ENCODE measurements around the gene HOXA9. TPM values are rescaled to one million over a fixed set of nuclear protein-coding genes. Genes with fewer than 3 reads are reported as not detected.

HOXA9 gene
- total RNA-seq, 1 donor from 2014 or later = not detected

- no peaks in the 10 kb centered on the region for H3K36me3 ChIP-seq
- DNase-seq (ENCODE audit: low spot score) = no peak
These were observed 48.3 kb upstream of the HOXA9 start for GRCh38 chr7:27213433-27214238.

GRCh38 chr7:27212497-27213432, 47.4 kb upstream of the HOXA9 start:
- Mint-ChIP-seq H3K36me3 (no peaks in the 10 kb centered on the region), H3K4me1 (peaks cover 4% of the 10 kb centered on the region), H3K9me3 (peaks cover 4% of the 10 kb centered on the region), H3K27ac (no peak overlapping the region), H3K4me3 (no peak overlapping the region), H3K27me3 (ENCODE audit: insufficient read depth, low read depth) (peaks cover 96% of the 10 kb centered on the region)
- peaks cover 100% of the 10 kb centered on the region for H3K27me3 ChIP-seq
- H3K4me3 ChIP-seq = peak overlapping the region; percentile 25
- H3K79me2 ChIP-seq (ENCODE audit: low read depth) = no peaks in the 10 kb centered on the region
- H3K4me1 ChIP-seq = peaks cover 22% of the 10 kb centered on the region
- no peak for DNase-seq (ENCODE audit: low spot score)
- no peak for TF ChIP-seq CTCF (IDR thresholded peaks at IDR 0.05)
- TF ChIP-seq EZH2 (IDR thresholded peaks at IDR 0.05) = peak; percentile 95
- H2AFZ ChIP-seq (replicated peaks) = no peak overlapping the region
- H3K27ac ChIP-seq = no peak overlapping the region
- H3K9ac ChIP-seq = no peak overlapping the region
- no peaks in the 10 kb centered on the region for H3K9me3 ChIP-seq (ENCODE audit: low read depth)
- H3F3A ChIP-seq (ENCODE audit: low read depth) = peaks cover 6% of the 10 kb centered on the region
- H4K20me1 ChIP-seq (ENCODE audit: low read depth) = peaks cover 68% of the 10 kb centered on the region
- no peaks in the 10 kb centered on the region for H3K36me3 ChIP-seq
- H3K4me2 ChIP-seq = peak overlapping the region; percentile 61

More at GRCh38 chr7:27213433-27214238, 48.3 kb upstream of the HOXA9 start:
- peaks cover 59% of the 10 kb centered on the region for H4K20me1 ChIP-seq (ENCODE audit: low read depth)
- no peak overlapping the region for H3K9ac ChIP-seq
- Mint-ChIP-seq H3K4me3 (no peak overlapping the region), H3K36me3 (no peaks in the 10 kb centered on the region), H3K9me3 (peaks cover 2% of the 10 kb centered on the region), H3K4me1 (peaks cover 4% of the 10 kb centered on the region), H3K27me3 (ENCODE audit: insufficient read depth, low read depth) (peaks cover 91% of the 10 kb centered on the region), H3K27ac (no peak overlapping the region)
- no peaks in the 10 kb centered on the region for H3K9me3 ChIP-seq (ENCODE audit: low read depth)
- peak; percentile 94 for TF ChIP-seq EZH2 (IDR thresholded peaks at IDR 0.05)
- TF ChIP-seq EZH2phosphoT487 (IDR thresholded peaks at IDR 0.05) = peak; percentile 94
- no peak for TF ChIP-seq CTCF (IDR thresholded peaks at IDR 0.05)
- H3K27ac ChIP-seq = no peak overlapping the region
- H3K4me3 ChIP-seq = peak overlapping the region; percentile 25
- no peaks in the 10 kb centered on the region for H3K79me2 ChIP-seq (ENCODE audit: low read depth)
- H3K4me2 ChIP-seq = peak overlapping the region; percentile 61
- peaks cover 16% of the 10 kb centered on the region for H3K4me1 ChIP-seq
- H2AFZ ChIP-seq (replicated peaks) = no peak overlapping the region
- peaks cover 100% of the 10 kb centered on the region for H3K27me3 ChIP-seq
- H3F3A ChIP-seq (ENCODE audit: low read depth) = no peaks in the 10 kb centered on the region

GRCh38 chr7:27211764-27212204, 46.4 kb upstream of the HOXA9 start:
- no peaks in the 10 kb centered on the region for H3K9me3 ChIP-seq (ENCODE audit: low read depth)
- peaks cover 27% of the 10 kb centered on the region for H3K4me1 ChIP-seq
- peaks cover 78% of the 10 kb centered on the region for H4K20me1 ChIP-seq (ENCODE audit: low read depth)
- H3K27me3 ChIP-seq = peaks cover 100% of the 10 kb centered on the region
- no peak overlapping the region for H2AFZ ChIP-seq (replicated peaks)
- H3K4me2 ChIP-seq = no peak overlapping the region
- no peak for DNase-seq (ENCODE audit: low spot score)
- H3K4me1 Mint-ChIP-seq = peaks cover 4% of the 10 kb centered on the region
- H3K4me3 Mint-ChIP-seq = no peak overlapping the region
- H3K27ac ChIP-seq = no peak overlapping the region
- no peaks in the 10 kb centered on the region for H3K36me3 ChIP-seq
- no peaks in the 10 kb centered on the region for H3K36me3 Mint-ChIP-seq
- no peak overlapping the region for H3K27ac Mint-ChIP-seq
- H3K9ac ChIP-seq = no peak overlapping the region
- TF ChIP-seq CTCF (IDR thresholded peaks at IDR 0.05) (no peak), EZH2 (IDR thresholded peaks at IDR 0.05) (no peak), EZH2phosphoT487 (IDR thresholded peaks at IDR 0.05) (peak; percentile 6)
- peaks cover 9% of the 10 kb centered on the region for H3F3A ChIP-seq (ENCODE audit: low read depth)
- no peaks in the 10 kb centered on the region for H3K79me2 ChIP-seq (ENCODE audit: low read depth)
- no peak overlapping the region for H3K4me3 ChIP-seq
- peaks cover 96% of the 10 kb centered on the region for H3K27me3 Mint-ChIP-seq (ENCODE audit: insufficient read depth, low read depth)
- peaks cover 4% of the 10 kb centered on the region for H3K9me3 Mint-ChIP-seq
